ENCODE measurements around the gene THSD4.
"Not testable (repeated sequence)": the region's sequence is repeated elsewhere in the genome, so short reads cannot be mapped to it uniquely, and the experiment has no call there.

THSD4 gene

GRCh38 chr15:71302861-71303410 lies 187.7 kb downstream of the THSD4 start:
- no peak for DNase-seq

GRCh38 chr15:71303977-71304376 lies 188.7 kb downstream of the THSD4 start:
- no peak for DNase-seq

GRCh38 chr15:71304681-71305080 lies 189.4 kb downstream of the THSD4 start:
- DNase-seq = no peak

- no peak for DNase-seq
These were observed 191.3 kb downstream of the THSD4 start for GRCh38 chr15:71306538-71306937.

- no peak for DNase-seq
These were observed 197.0 kb downstream of the THSD4 start for GRCh38 chr15:71312194-71312708.

GRCh38 chr15:71312731-71313460 lies 197.6 kb downstream of the THSD4 start:
- DNase-seq = no peak

- no peak for DNase-seq
These were observed 198.5 kb downstream of the THSD4 start for GRCh38 chr15:71313806-71314205.

GRCh38 chr15:71314956-71315537 lies 199.8 kb downstream of the THSD4 start:
- no peak for DNase-seq

GRCh38 chr15:71316911-71317310 lies 201.6 kb downstream of the THSD4 start:
- DNase-seq = no peak

GRCh38 chr15:71319424-71319823 lies 204.2 kb downstream of the THSD4 start:
- DNase-seq = not testable (repeated sequence)

GRCh38 chr15:71319935-71320334 lies 204.7 kb downstream of the THSD4 start:
- DNase-seq = no peak

- DNase-seq = no peak
These were observed 207.8 kb downstream of the THSD4 start for GRCh38 chr15:71323082-71323481.

GRCh38 chr15:71323584-71323983 lies 208.3 kb downstream of the THSD4 start:
- DNase-seq = no peak

GRCh38 chr15:71325481-71325880 lies 210.2 kb downstream of the THSD4 start:
- DNase-seq = no peak

- no peak for DNase-seq
These were observed 213.2 kb downstream of the THSD4 start for GRCh38 chr15:71328453-71328852.

- no peak for DNase-seq
These were observed 213.8 kb downstream of the THSD4 start for GRCh38 chr15:71329041-71329440.

- DNase-seq = no peak
These were observed 214.4 kb downstream of the THSD4 start for GRCh38 chr15:71329497-71330260.

GRCh38 chr15:71330638-71331162 lies 215.4 kb downstream of the THSD4 start:
- DNase-seq = no peak

GRCh38 chr15:71331173-71331572 lies 215.9 kb downstream of the THSD4 start:
- DNase-seq = no peak

- no peak for DNase-seq
These were observed 217.2 kb downstream of the THSD4 start for GRCh38 chr15:71332431-71333004.

- no peak for DNase-seq
These were observed 217.9 kb downstream of the THSD4 start for GRCh38 chr15:71333136-71333700.

GRCh38 chr15:71333839-71334238 lies 218.6 kb downstream of the THSD4 start:
- no peak for DNase-seq
